SU-DHL-6 (cell line): Measurements from ENCODE around the gene SSC4D.
A peak's percentile ranks its signal among the peaks of the same experiment; 100 is the strongest.

ENCODE experiments used
- H2AFZ ChIP-seq: fragments of 200-600 bp; sonication (generic); 2 replicates; pipeline ENCODE4 v1.6.1; 2014; ENCODE audit warnings: low read depth, mild to moderate bottlenecking, moderate library complexity, mixed read lengths, antibody characterized with exemption, low read length; ENCODE audit not compliant: severe bottlenecking
- H3F3A ChIP-seq: fragments of 200-600 bp; shearing (Covaris generic); 2 replicates; pipeline ENCODE4 v1.6.0; 2016; ENCODE audit warnings: antibody characterized with exemption, mild to moderate bottlenecking; ENCODE audit not compliant: insufficient read depth
- H3K27ac ChIP-seq: fragments of 200-600 bp; sonication (generic); 2 replicates; pipeline ENCODE4 v1.5.1; 2016; ENCODE audit warnings: low read depth, mild to moderate bottlenecking, low read length, moderate library complexity, mixed read lengths
- H3K27me3 ChIP-seq: fragments of 200-600 bp; sonication (generic), shearing (Covaris generic); 2 replicates; pipeline ENCODE4 v1.6.0; 2014; ENCODE audit warnings: mild to moderate bottlenecking, low read length
- H3K36me3 ChIP-seq: fragments of 200-600 bp; sonication (generic); 2 replicates; pipeline ENCODE4 v1.6.1; 2014; ENCODE audit warnings: mild to moderate bottlenecking, low read length, mixed read lengths
- H3K4me2 ChIP-seq: fragments of 300-600, 200-600 bp; shearing (Covaris generic), sonication (generic); 2 replicates; pipeline ENCODE4 v1.6.0; 2014; ENCODE audit warnings: low read length, low read depth, mild to moderate bottlenecking; ENCODE audit not compliant: poor library complexity, severe bottlenecking
- H3K4me3 ChIP-seq: fragments of 200-600 bp; sonication (generic); 2 replicates; pipeline ENCODE4 v1.5.1; 2014; ENCODE audit warnings: antibody characterized with exemption, low read length, mild to moderate bottlenecking, mixed read lengths; ENCODE audit not compliant: insufficient read depth, poor library complexity, severe bottlenecking
- H3K79me2 ChIP-seq: fragments of 200-600 bp; sonication (generic); 2 replicates; pipeline ENCODE4 v1.6.1; 2014; ENCODE audit warnings: mild to moderate bottlenecking, low read length, moderate library complexity; ENCODE audit not compliant: insufficient read depth
- H3K9ac ChIP-seq: fragments of 200-600 bp; sonication (generic); 2 replicates; pipeline ENCODE4 v1.7.0; 2014; ENCODE audit warnings: mild to moderate bottlenecking, low read length
- H3K9me2 ChIP-seq: fragments of 200-600 bp; sonication (generic); replicated peaks from 2 replicates; pipeline ENCODE4 v1.6.1; 2014; ENCODE audit warnings: low read length; ENCODE audit not compliant: insufficient read depth
- H3K9me3 ChIP-seq: fragments of 200-600 bp; sonication (generic); 2 replicates; pipeline ENCODE4 v1.6.1; 2014; ENCODE audit warnings: low read length, mixed read lengths; ENCODE audit not compliant: insufficient read depth
- H4K20me1 ChIP-seq: fragments of 200-600 bp; sonication (generic); 2 replicates; pipeline ENCODE4 v1.6.1; 2014; ENCODE audit warnings: low read depth, mild to moderate bottlenecking, antibody characterized with exemption, low read length, moderate library complexity, mixed read lengths
- CTCF ChIP-seq: fragments of 200-600 bp; sonication (generic); IDR thresholded peaks from one replicate; pipeline ENCODE4 v1.5.1; 2017; ENCODE audit warnings: antibody characterized with exemption, mild to moderate bottlenecking, low read length, moderate library complexity; ENCODE audit not compliant: insufficient read depth, poor library complexity, severe bottlenecking
- EZH2phosphoT487 ChIP-seq: fragments of 200-600 bp; sonication (generic), shearing (Covaris generic); conservative IDR thresholded peaks from 2 replicates; pipeline ENCODE4 v1.6.1; 2018; ENCODE audit warnings: mild to moderate bottlenecking, antibody characterized with exemption, low read length, moderate library complexity, mixed read lengths

SSC4D gene

GRCh38 chr7:76400248-76400647, 9.2 kb downstream of the SSC4D start:
- Histone ChIP-seq H3K9me2 (no peaks in the 10 kb centered on the region), H3F3A (no peaks in the 10 kb centered on the region), H3K27me3 (no peaks in the 10 kb centered on the region), H3K4me3 (no peak overlapping the region), H3K4me2 (no peak overlapping the region), H2AFZ (no peak overlapping the region), H4K20me1 (no peaks in the 10 kb centered on the region), H3K9me3 (no peaks in the 10 kb centered on the region), H3K36me3 (no peaks in the 10 kb centered on the region), H3K27ac (no peak overlapping the region), H3K79me2 (no peaks in the 10 kb centered on the region), H3K9ac (no peak overlapping the region)
- no peak for TF ChIP-seq EZH2phosphoT487
- no peak for TF ChIP-seq CTCF

GRCh38 chr7:76397409-76398183, 11.9 kb downstream of the SSC4D start:
- H3K9me3 ChIP-seq: no peaks in the 10 kb centered on the region
- peak overlapping the region; percentile 51 for H3K4me2 ChIP-seq
- no peaks in the 10 kb centered on the region for H3K36me3 ChIP-seq
- H3K9ac ChIP-seq: peak overlapping the region; percentile 55
- H3K9me2 ChIP-seq: no peaks in the 10 kb centered on the region
- no peaks in the 10 kb centered on the region for H3K27me3 ChIP-seq
- TF ChIP-seq EZH2phosphoT487 (no peak), CTCF (no peak)
- H3K79me2 ChIP-seq: no peaks in the 10 kb centered on the region
- H4K20me1 ChIP-seq: no peaks in the 10 kb centered on the region
- H3F3A ChIP-seq: no peaks in the 10 kb centered on the region
- H2AFZ ChIP-seq: peak overlapping the region; percentile 81
- peak overlapping the region; percentile 48 for H3K4me3 ChIP-seq
- H3K27ac ChIP-seq: no peak overlapping the region

GRCh38 chr7:76396864-76397263, 12.6 kb downstream of the SSC4D start:
- H3K4me3 ChIP-seq: peak overlapping the region; percentile 48
- no peaks in the 10 kb centered on the region for H3K27me3 ChIP-seq
- no peaks in the 10 kb centered on the region for H3K79me2 ChIP-seq
- peak overlapping the region; percentile 81 for H2AFZ ChIP-seq
- TF ChIP-seq EZH2phosphoT487 (no peak), CTCF (no peak)
- peak overlapping the region; percentile 51 for H3K4me2 ChIP-seq
- no peaks in the 10 kb centered on the region for H3F3A ChIP-seq
- peak overlapping the region; percentile 55 for H3K9ac ChIP-seq
- no peak overlapping the region for H3K27ac ChIP-seq
- no peaks in the 10 kb centered on the region for H4K20me1 ChIP-seq
- H3K9me2 ChIP-seq: no peaks in the 10 kb centered on the region
- no peaks in the 10 kb centered on the region for H3K9me3 ChIP-seq
- H3K36me3 ChIP-seq: no peaks in the 10 kb centered on the region
